ENCODE data around the gene SBF1.
"Not testable (repeated sequence)": the region's sequence is repeated elsewhere in the genome, so short reads cannot be mapped to it uniquely, and the experiment has no call there.

The SBF1 gene

DNA sequence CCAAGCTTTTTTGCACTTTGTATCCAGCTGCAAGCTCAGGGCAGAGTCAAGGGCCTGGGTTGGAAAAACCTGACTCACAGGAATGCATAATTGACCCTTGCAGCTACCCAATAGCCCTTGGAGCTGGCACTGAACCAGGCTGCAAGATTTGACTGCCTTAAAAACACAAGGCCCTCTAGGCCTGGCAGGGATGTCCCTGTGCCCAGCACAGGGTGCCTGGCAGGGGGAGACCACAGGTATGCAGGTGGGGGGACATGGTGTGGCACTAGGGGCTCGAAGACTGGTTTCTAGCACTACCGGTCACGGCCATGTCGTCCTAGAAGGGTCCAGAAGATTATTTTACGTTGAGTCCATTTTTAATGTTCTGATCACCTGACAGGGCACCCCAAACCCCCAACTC, 30.2 kb downstream of the SBF1 start:
- no peak for DNase-seq

DNA sequence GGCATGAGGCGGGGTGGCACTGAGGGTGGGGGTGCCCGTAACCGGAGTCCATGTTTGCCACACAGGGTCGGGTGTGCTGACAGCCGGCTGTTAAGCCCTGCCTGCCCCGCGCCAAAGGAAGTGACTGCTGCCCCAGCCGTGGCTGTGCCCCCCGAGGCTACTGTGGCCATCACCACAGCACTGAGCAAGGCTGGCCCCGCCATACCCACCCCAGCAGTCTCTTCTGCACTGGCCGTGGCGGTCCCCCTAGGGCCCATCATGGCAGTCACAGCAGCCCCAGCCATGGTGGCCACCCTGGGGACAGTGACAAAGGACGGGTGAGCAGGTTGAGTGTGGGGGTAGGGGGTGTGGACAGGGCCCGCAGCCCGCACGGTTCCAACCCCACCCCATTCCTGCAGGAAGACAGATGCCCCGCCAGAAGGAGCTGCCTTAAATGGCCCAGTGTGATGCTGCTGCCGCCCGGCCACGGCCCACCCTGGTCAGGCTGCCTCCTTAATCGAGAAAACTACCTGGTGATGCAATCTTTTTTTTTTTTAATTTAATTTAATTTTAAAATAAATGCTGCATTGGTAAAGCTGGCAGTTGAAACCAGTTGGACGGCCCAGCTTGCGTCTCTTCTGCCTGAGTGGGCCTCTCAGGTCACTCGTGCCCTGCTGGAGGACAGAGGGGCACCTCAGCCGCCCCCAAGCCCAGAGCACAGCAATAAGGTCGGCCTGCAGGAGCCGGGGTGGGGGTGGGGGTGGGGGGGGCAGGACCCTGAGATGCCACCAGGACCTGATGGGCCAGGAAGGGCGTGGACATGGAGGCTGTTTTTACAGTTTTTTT, 30.8 kb downstream of the SBF1 start:
- DNase-seq = no peak

DNA sequence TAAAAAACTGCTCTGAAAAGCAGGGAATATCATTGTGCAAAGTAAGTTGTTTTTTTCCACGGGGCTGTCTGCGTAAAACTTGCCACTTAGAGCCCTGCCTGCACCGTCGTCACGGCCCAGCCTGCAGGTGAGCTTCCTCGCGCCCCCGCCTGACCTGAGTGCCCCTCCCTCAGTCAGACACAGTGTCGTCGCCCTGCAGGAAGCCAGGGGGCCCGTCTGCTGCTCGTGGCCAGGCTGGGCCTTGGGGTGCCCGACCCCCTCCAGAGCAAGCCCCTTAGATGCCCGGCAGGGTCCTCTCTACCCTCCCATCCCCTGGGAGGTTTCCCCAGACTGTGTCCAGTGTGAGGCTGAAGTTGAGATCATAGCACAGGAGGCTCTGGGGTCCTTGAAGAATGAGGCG, 31.6 kb downstream of the SBF1 start:
- DNase-seq = no peak

DNA sequence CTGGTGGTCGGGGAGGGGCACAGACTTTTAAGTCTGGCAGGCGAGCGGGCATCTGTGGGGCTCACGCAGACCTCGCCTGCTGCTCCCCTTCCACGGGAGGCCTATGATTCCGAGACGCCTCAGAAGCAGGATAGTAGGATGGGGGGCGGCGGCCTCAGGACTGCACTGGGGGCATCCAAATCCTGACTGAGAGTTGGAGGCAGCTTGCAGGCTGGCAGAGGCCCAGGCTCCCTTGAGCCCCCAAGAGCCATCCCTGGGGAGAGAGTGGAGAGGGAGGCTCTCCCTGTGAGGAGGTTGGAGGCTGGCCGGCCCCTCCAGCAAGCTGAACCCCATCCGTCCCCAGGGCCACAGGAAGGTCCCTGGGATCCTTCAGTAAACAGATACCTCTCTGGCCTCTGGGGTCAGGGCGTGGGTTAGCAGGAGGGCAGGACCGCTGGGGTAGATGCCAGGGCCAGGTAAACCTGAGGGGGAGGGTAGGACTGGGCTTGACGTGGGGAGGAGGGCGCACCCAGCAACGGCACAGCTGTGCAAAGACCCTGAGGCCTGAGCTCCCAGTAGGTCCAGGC, 33.3 kb downstream of the SBF1 start:
- no peak for DNase-seq

DNA sequence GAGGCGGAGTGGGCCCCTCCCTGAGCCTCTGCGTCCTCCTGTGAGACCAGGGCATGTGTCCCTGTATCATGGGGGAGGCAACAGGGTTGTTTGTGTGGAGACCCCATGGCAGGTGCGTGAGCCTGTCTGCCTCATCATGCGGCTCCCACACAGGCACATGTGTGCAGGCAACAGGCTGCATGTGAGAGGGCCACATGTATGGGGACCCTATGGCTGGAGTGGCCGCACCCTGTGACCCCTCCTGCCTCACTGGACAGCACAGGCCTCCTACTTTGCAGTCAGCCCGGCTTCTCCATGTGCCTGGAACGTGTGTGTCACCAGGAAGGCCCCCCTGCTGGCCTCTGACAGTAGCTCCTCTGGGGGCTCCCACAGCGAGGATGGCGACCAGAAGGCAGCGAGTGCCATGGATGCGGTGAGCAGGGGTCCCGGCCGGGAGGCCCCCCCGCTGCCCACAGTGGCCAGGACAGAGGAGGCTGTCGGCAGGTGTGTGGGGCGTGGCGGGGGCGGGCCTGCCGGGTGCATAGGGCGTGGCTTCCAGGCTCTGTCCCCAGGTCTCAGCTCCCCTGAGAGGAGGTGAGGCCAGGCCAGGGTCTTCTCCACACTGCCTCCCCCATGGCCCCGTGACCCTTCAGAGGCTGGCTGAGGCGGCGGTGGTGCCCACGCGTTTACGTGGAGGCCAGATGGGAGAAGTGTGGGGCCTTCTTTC, 34.1 kb downstream of the SBF1 start:
- DNase-seq = no peak

DNA sequence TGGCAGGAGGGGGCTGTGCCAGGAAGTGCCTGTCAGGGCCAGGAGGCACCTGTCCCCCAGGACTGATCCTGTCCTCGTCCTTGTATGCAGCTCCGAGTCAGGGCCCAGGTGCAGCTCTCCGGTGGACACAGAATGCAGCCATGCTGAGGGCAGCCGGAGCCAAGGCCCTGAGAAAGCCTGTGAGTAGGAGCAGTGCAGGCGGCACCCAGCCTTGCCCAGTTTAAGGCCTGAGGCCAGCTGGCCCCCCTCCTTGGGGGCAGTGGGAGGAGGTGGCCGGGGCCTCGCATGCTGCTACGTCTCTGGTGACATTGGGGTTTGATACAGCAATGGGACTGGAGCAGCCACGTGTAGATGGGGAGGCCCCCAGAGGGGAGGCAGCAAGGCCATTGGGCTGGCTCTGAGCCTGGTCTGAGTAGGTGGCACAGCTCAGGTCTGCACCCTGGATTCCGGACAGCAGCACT, 34.9 kb downstream of the SBF1 start:
- DNase-seq = no peak

DNA sequence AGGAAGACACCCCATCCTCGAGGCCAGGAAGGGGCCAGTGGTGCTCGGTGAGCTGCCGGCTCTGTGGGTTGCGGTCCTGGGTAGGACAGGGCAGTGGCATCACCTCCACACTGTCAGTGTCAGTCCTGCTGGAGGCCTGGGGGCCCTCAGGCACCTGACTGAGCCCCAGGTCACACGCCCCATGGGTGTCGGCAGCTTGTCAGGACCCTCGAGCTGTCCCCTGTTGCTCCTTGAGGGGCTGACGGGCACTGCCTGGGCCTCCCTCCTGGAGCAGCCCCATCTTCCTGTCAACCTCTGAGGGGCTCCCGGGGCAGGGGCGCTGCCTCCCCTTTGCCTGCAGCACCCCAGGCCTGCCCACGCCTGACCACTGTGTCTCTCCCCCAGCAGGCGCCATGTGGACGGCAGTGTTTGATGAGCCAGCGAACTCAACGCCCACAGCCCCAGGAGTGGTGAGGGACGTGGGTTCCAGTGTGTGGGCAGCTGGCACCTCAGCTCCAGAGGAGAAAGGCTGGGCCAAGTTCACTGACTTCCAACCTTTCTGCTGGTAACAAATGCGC, 35.4 kb downstream of the SBF1 start:
- DNase-seq = no peak

DNA sequence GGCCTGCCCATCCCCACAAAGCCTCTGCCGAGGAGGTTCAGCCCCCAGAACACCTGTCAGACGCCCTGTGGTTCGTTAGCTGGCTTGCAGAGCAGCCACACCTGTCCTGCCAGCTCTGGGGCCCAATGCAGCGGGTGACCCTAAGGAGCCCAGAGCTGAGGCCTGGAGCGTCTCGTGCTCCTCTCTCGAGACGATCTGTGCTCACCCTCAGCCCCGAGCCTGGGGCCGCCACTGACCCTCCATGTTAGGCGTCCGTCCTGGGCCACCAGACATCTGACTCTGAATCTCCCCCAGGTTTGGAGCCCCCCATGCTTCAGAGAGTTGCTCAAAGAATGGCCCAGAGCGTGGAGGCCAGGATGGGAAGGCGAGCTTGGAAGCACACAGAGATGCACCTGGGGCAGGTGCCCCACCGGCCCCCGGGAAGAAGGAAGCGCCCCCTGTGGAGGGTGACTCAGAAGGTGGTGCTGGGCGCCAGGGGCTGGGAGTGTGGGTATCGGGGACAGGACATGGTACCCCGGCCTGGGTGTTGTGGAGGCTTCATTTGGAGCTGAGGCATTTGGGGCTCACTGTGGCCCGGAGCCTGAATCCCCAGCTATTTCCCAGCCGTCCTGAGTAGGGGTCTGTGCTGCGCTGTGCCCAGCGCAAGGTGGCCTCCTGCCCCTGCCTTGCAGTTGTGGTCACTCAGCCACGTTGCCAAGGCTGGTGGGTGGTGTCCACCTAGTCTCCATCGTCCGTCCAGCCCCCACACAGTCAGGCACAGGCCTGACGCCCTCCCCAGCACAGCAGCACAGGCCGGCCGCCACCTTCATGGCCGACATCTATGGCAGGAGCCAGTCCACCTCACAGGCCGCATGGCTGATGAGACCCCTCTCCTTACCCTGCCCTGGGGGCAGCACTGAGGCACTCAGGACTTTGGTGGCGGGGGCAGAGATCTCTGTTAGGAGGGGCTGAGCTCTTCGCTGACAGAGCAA, 36.2 kb downstream of the SBF1 start:
- DNase-seq = no peak

DNA sequence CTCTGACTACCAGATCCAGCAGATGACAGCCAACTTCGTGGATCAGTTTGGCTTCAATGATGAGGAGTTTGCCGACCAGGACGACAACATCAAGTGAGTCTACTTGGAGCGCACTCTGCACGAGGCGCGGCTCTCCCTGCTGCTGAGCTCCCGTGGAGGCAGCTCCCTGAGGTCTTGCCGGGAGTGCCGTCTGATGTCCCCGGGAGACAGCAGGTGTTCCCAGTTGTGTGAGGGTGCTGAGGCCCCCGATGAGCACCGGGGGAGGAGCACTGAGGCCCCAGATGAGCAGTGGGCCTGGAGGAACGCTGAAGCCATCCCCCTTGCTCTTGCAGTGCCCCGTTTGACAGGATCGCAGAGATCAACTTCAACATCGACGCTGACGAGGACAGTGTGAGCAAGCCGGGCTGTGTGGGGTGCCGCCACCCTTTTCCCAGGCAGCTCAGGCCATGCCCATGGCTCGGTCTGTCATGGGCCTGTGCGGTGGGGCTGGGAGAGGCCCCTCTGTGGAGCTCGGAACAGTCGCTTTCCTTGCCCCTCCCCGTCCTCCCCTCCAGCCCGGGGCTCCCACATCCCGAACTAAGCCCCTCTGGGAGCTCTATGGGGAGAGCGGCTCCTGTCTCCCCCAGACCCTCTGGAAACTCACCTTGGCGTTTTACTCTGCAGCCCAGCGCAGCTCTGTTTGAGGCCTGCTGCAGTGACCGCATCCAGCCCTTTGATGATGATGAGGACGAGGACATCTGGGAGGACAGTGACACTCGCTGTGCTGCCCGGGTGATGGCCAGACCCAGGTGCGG, 37.1 kb downstream of the SBF1 start:
- DNase-seq = no peak

DNA sequence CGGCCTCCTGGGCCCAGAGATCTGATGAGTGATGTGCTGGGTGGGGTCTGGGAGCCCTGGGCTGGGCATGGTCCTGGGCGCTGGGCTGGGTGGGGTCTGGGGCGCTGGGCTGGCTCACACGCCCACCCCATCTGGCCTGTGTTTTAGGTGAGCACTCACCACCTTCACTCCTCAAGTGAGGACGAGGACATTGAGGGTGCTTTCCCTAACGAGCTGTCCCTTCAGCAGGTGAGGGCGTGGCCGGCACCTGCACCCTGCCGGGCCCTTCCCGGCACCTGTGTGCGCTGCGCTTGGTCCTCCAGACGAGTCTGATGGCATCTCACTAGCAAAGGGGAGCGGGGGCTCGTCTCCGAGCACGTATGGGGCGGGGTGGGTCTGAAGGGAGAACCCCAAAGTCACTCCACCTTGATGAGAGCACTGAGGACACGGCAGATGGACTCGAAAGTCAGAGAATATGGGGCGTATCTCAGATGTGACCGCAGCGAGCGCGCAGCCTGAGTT, 37.9 kb downstream of the SBF1 start:
- no peak for DNase-seq

DNA sequence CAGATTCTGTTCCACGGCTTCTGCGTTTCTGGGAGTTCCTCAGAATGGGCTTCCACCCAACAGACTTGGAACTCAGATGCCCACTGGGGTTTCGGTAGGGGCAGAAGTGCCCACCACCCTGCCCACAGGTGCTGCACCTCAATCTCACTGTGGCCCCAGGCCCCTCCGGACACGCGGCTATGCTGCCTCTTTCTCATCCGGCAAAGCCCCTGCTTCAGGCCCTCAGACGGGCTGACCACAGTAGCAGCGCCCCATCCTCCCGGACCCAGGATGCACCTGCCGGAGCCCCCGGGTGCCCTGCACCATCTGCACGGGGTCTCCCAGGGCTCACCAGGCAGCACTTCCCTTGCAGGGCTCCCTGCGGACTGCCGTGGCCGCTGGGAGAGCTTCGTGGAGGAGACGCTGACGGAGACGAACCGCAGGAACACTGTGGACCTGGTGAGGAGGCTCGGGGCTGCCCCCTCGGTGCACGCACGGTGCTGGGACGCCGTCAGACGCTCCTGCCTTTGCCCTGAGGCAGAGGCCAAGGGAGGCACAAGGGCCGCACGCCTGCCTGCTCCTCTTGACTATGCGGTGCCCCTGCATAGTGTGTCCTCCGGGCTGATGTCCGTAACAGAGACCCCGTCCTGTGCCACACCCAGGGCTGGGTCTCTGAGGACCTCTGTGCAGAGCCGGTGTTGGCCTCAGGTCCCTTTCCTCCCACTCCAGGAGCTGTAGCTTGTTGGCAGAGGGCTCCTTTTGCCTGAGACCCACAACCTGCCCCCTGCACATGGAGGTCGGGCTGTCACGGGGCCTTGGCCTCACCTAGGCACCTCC, 38.6 kb downstream of the SBF1 start:
- DNase-seq = no peak

DNA sequence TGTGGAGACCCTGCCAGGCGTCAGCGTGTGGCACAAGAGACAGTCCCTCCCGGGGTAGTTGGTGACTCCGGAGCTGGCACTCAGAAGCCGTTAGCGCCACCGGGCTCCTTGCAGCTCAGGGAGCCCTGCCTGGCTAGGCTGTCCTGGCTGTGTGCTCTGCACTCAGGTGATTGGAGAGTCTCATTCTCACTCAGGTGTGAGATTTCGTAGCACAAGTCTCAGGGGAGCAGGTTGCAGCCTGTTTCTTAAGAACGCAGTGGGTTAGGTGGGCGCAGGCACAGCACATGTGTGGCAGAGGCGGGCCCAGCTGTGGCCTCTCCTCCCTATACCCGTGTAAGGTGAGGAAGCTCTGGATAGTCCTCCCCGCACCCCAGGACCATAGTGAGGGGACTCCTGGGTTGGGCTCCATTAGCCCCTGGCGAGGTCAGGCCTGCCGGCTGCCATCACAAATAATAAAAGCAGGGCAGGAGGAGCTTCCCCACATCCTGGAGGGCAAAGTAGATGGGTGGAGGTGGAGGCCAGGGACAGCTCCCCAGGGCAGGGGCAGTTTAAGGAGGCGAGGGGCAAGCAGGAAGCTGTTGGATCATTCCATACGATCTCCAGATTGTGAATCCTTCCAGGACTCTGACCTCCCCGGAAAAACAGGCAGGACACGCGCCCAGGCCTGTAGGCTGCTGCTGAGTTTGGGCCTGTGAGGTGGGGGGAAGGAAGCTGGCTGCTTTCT, 39.4 kb downstream of the SBF1 start:
- no peak for DNase-seq

DNA sequence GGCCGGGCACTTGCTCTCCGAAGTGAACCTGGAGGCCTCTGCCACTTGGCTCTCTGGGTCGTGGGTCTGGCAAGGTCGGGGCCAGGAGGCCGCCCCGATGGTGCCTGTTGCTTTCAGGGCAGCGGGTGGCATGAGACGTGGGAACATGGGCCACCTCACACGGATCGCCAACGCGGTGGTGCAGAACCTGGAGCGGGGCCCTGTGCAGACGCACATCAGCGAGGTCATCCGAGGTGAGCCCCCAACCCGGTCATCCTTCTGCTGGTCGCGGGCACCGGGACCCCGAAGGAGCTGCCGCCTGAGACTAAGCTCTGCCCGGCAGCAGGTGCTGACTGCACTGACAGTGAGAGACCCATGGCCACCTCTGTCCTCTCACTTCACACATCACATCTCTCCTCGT, 40.0 kb downstream of the SBF1 start:
- no peak for DNase-seq

DNA sequence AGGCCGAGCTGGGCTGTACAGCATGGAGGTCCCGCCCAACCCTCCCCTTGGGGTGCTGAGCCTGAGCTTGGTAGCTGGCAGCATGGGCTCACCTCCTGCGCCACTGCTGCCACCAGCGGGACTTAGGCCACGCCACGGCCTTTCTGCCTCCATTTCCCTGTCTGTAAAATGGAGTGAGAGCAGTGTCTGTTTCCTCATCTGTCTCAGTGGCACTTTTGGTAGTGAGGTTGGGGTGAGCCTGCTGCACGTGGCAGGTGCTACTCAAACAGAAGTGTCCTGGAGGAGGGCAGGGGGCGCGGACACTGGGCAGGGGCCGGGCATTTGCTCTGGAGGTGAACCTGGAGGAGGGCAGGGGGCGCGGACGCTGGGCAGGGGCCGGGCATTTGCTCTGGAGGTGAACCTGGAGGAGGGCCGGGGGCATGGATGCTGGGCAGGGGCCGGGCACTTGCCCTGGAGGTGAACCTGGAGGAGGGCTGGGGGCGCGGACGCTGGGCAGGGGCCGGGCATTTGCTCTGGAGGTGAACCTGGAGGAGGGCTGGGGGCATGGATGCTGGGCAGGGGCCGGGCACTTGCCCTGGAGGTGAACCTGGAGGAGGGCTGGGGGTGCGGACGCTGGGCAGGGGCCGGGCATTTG, 41.8 kb downstream of the SBF1 start:
- not testable (repeated sequence) for DNase-seq

DNA sequence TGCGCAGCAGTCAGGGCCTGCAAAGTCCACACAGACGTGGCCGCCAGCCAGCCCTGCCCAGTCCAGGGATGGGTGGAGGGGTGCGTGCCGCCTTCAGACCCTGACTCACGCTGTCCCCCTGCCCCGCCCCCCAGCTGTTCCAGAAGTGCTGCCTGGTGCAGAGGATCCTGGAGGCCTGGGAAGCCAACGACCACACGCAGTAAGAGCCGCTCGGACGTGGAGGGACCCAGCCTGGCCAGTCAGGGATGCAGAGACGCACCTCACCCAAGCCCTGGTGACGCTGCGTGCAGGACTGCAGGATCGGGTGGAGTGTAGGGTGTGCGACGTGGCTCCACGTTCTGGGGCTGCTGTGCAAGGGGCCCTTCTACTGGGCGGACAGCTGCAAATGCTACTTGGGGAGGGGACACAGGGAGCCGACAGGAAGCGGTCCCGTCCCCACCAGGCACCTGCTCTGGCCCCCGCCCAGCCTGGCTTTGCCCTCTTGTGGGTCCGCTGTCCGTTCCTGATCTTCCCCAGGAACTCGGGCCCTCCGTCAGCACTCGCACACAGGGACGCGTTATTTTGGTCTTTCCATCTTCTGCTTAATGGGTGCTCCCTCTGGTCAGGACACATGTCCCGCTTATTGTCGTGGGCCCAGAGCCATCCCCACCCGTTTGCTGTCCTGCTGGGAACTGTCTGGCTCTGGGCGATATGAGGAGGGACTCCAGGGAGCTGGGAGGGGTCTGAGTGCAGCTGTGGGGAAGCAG, 42.5 kb downstream of the SBF1 start:
- DNase-seq = no peak

DNA sequence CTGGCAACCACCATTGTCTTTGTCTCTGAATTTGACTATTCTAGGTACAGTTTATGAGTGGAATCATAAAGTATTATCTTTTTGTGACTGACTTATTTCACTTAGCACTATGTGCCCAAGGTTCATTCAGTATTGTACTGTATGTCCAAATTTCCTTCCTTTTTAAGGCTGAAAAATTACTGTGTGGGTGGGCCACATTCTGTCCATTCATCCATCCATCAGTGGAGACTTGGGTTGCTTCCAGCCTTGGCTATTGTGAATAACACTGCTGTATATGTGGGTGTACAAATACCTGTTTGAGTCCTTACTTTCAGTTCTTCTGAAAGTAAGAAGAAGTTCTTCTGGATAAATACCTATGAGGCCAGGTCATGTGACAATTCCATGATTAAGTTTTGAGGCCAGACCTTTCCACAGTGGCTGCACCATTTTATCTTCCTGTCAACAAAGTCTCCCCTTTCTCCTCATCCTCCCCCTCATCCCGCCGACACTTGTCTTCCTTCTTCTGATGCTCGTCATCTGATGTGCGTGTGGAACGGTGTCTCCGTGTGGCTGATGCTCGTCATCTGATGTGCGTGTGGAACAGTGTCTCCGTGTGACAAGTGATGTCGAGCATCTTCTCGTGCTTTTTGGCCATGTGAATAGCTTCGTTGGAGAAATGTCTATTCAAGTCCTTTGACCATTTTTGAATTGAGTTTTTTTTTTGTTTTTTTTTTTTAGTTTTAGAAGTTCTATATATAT, 49.5 kb downstream of the SBF1 start:
- DNase-seq = no peak

DNA sequence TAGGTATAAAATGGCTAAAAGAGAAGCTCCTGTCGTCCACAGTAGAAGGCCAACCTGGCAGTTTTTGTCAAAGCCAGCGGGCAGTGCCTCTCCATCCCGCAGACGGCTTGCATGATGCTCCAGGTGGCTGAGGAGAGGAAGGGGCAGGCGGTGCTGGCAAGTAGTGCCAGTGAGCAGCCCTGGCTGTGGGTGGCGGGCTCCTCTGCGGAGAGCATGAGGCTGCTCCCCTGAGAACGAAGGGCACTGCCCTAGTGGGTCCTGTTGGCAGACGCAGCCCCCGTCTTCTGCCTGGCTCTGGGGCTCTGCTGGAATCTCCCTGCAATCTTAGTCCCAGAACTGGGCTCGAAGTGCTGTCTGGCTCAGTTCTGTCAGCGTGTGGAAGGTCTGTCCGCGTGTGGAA, 50.9 kb downstream of the SBF1 start:
- no peak for DNase-seq

Data from NCI-H2029 treated with DMSO at 0.1 percent for 48 hours (cell line).